ENCODE results near the gene CDH2. TPM values are rescaled to one million over a fixed set of nuclear protein-coding genes. Genes with fewer than 3 reads are reported as not detected.

CDH2 gene
- polyA plus RNA-seq, 1 donor from 2014 or later, result 199 TPM

DNA sequence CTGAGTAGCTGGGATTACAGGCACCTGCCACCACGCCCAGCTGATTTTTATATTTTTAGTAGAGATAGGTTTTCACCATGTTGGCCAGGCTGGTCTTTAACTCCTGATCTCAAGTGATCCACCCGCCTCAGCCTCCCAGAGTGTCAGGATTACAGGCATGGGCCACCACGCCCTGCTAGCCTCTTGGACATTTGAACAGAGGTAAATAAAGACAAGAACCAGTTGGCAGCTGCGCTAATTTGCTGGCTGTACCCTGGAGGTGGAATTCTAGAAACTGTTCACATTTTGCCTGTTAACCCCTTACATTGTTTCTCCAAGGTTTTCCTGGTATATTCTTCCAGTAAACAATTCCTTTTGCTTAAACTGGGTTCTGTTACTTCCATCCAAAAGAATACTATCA is 132.9 kb downstream of the CDH2 start:
- H3K9me2 ChIP-seq (ENCODE audit: insufficient read depth, low read length), result no peaks in the 10 kb centered on the region
- H3K27ac ChIP-seq (ENCODE audit: low read length), result no peak overlapping the region
- H3K36me3 ChIP-seq (ENCODE audit: insufficient read depth, low read length), result no peaks in the 10 kb centered on the region
- no peaks in the 10 kb centered on the region for H3K27me3 ChIP-seq (ENCODE audit: insufficient read depth, low read depth, low read length)
- H4K20me1 ChIP-seq (ENCODE audit: insufficient read depth), result peaks cover 3% of the 10 kb centered on the region
- peaks cover 3% of the 10 kb centered on the region for H3F3A ChIP-seq (ENCODE audit: insufficient read depth, low read length, poor library complexity, severe bottlenecking)
- TF ChIP-seq TAF1 (IDR thresholded peaks at IDR 0.05; ENCODE audit: low read depth) (no peak), EP300 (conservative IDR thresholded peaks at IDR 0.05; ENCODE audit: poor library complexity, severe bottlenecking) (no peak), MXI1 (conservative IDR thresholded peaks at IDR 0.05; ENCODE audit: poor library complexity, severe bottlenecking) (no peak), POLR2AphosphoS5 (IDR thresholded peaks at IDR 0.05) (no peak), SMC3 (conservative IDR thresholded peaks at IDR 0.05; ENCODE audit: poor library complexity) (no peak), EZH2 (IDR thresholded peaks at IDR 0.05; ENCODE audit: borderline replicate concordance, insufficient read depth, low read length, poor library complexity, severe bottlenecking) (no peak), RAD21 (conservative IDR thresholded peaks at IDR 0.05) (no peak)
- TF ChIP-seq, protein P1, sequence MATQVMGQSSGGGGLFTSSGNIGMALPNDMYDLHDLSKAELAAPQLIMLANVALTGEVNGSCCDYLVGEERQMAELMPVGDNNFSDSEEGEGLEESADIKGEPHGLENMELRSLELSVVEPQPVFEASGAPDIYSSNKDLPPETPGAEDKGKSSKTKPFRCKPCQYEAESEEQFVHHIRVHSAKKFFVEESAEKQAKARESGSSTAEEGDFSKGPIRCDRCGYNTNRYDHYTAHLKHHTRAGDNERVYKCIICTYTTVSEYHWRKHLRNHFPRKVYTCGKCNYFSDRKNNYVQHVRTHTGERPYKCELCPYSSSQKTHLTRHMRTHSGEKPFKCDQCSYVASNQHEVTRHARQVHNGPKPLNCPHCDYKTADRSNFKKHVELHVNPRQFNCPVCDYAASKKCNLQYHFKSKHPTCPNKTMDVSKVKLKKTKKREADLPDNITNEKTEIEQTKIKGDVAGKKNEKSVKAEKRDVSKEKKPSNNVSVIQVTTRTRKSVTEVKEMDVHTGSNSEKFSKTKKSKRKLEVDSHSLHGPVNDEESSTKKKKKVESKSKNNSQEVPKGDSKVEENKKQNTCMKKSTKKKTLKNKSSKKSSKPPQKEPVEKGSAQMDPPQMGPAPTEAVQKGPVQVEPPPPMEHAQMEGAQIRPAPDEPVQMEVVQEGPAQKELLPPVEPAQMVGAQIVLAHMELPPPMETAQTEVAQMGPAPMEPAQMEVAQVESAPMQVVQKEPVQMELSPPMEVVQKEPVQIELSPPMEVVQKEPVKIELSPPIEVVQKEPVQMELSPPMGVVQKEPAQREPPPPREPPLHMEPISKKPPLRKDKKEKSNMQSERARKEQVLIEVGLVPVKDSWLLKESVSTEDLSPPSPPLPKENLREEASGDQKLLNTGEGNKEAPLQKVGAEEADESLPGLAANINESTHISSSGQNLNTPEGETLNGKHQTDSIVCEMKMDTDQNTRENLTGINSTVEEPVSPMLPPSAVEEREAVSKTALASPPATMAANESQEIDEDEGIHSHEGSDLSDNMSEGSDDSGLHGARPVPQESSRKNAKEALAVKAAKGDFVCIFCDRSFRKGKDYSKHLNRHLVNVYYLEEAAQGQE (IDR thresholded peaks at IDR 0.05; ENCODE audit: borderline replicate concordance), result no peak
- TF ChIP-seq, protein P2, sequence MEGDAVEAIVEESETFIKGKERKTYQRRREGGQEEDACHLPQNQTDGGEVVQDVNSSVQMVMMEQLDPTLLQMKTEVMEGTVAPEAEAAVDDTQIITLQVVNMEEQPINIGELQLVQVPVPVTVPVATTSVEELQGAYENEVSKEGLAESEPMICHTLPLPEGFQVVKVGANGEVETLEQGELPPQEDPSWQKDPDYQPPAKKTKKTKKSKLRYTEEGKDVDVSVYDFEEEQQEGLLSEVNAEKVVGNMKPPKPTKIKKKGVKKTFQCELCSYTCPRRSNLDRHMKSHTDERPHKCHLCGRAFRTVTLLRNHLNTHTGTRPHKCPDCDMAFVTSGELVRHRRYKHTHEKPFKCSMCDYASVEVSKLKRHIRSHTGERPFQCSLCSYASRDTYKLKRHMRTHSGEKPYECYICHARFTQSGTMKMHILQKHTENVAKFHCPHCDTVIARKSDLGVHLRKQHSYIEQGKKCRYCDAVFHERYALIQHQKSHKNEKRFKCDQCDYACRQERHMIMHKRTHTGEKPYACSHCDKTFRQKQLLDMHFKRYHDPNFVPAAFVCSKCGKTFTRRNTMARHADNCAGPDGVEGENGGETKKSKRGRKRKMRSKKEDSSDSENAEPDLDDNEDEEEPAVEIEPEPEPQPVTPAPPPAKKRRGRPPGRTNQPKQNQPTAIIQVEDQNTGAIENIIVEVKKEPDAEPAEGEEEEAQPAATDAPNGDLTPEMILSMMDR (IDR thresholded peaks at IDR 0.05; ENCODE audit: poor library complexity, severe bottlenecking), result no peak
- no peaks in the 10 kb centered on the region for H3K9me3 ChIP-seq (ENCODE audit: low read length)
- H3K4me2 ChIP-seq (ENCODE audit: low read length), result no peak overlapping the region
- H2AFZ ChIP-seq (ENCODE audit: low read depth, low read length), result no peak overlapping the region
- no peak overlapping the region for H3K9ac ChIP-seq (ENCODE audit: low read length)
- no peak overlapping the region for H3K4me3 ChIP-seq (ENCODE audit: low read length)
- peaks cover 93% of the 10 kb centered on the region for H3K79me2 ChIP-seq (replicated peaks; ENCODE audit: insufficient read depth, low read length)

DNA sequence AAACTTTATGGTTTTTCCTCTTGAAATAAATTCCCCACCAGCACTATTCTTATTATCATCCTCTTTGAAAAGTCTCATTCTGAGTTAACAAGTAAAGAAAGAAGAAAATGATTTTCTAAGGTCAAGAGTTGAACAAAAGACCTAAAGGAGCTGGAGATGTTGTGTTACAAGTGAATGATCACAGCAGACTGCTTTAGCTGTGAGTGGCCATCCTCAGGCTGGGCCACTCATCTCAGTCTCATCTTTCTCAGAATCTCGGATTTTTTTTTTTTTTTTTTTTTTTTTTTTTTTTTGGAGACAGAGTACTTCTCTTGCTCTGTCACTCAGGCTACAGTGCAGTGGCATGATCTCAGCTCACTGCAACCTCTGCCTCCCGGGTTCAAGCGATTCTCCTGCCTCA is 133.3 kb downstream of the CDH2 start:
- Histone ChIP-seq H3K27me3 (ENCODE audit: insufficient read depth, low read depth, low read length) (no peaks in the 10 kb centered on the region), H3K27ac (ENCODE audit: low read length) (no peak overlapping the region), H3K4me2 (ENCODE audit: low read length) (no peak overlapping the region), H4K20me1 (ENCODE audit: insufficient read depth) (peaks cover 3% of the 10 kb centered on the region), H3K4me3 (ENCODE audit: low read length) (no peak overlapping the region), H3K9me2 (ENCODE audit: insufficient read depth, low read length) (no peaks in the 10 kb centered on the region), H3F3A (ENCODE audit: insufficient read depth, low read length, poor library complexity, severe bottlenecking) (peaks cover 3% of the 10 kb centered on the region), H2AFZ (ENCODE audit: low read depth, low read length) (no peak overlapping the region), H3K79me2 (replicated peaks; ENCODE audit: insufficient read depth, low read length) (peaks cover 93% of the 10 kb centered on the region), H3K9me3 (ENCODE audit: low read length) (no peaks in the 10 kb centered on the region), H3K9ac (ENCODE audit: low read length) (no peak overlapping the region), H3K36me3 (ENCODE audit: insufficient read depth, low read length) (no peaks in the 10 kb centered on the region)
- TF ChIP-seq, protein P2 (IDR thresholded peaks at IDR 0.05; ENCODE audit: poor library complexity, severe bottlenecking), result no peak
- TF ChIP-seq POLR2AphosphoS5 (IDR thresholded peaks at IDR 0.05), result no peak
- no peak for TF ChIP-seq MXI1 (conservative IDR thresholded peaks at IDR 0.05; ENCODE audit: poor library complexity, severe bottlenecking)
- TF ChIP-seq EZH2 (IDR thresholded peaks at IDR 0.05; ENCODE audit: borderline replicate concordance, insufficient read depth, low read length, poor library complexity, severe bottlenecking), result no peak
- TF ChIP-seq, protein P1 (IDR thresholded peaks at IDR 0.05; ENCODE audit: borderline replicate concordance), result no peak
- TF ChIP-seq RAD21 (conservative IDR thresholded peaks at IDR 0.05), result no peak
- no peak for TF ChIP-seq TAF1 (IDR thresholded peaks at IDR 0.05; ENCODE audit: low read depth)
- no peak for TF ChIP-seq EP300 (conservative IDR thresholded peaks at IDR 0.05; ENCODE audit: poor library complexity, severe bottlenecking)
- TF ChIP-seq SMC3 (conservative IDR thresholded peaks at IDR 0.05; ENCODE audit: poor library complexity), result no peak
